H1 (cell line): ENCODE data around the gene BNIP5. TPM values are rescaled to one million over a fixed set of nuclear protein-coding genes. Genes with fewer than 3 reads are reported as not detected.

Source experiments
- CHD7 ChIP-seq: fragments of 300-600 bp; sonication (generic); IDR thresholded peaks from 2 replicates; pipeline ENCODE4 v1.7.1; 2012; ENCODE audit warnings: low read length, moderate library complexity, mild to moderate bottlenecking, inconsistent platforms; ENCODE audit not compliant: insufficient replicate concordance
- polyA plus RNA-seq, 7 experiments: library from polyadenylated mRNA; depleted of rRNA in 3 of 7; stranded (reverse) in 5 of 7; unstranded in 2 of 7; fragments of >200 nt in 5 of 7; fragments of 200-250 nt in 2 of 7; gene quantifications; 1 replicate in 5 of 7; 2 replicates in 1 of 7; 4 replicates in 1 of 7; pipeline versions ENCODE4 v1.2.1 to v1.2.3, GENCODE V29; 2011 to 2013; ENCODE audit warnings: missing spikeins in 2 of 7, mixed read lengths in 2 of 7
- total RNA-seq: library from RNA; stranded (reverse); fragmentation: NEBNext Ultra II Directional; extraction: Animal tissue kit (Norgen Biotek cat#: 25700); gene quantifications from 2 replicates; pipeline ENCODE4 v1.2.1, GENCODE V29; 2021

BNIP5 gene
- total and polyA plus RNA-seq, 2 of the 8 experiments (the other 6 are each of a cell fraction or from before 2014, with no cell fraction given), result not detected

- no peak for TF ChIP-seq CHD7
Measured at GRCh38 chr6:36280467-36280866, 56.2 kb downstream of the BNIP5 start (continued).
